HG03159 (cell line): ENCODE data around the gene SNED1.

ENCODE experiments used
- ATAC-seq: cut with Tn5 transposase; IDR thresholded peaks from one replicate; pipeline ENCODE4 v1.9.1; 2021; ENCODE audit warnings: mild to moderate bottlenecking, moderate library complexity; ENCODE audit not compliant: unreplicated experiment

The SNED1 gene

GRCh38 chr2:241003830-241004564 is 5.6 kb downstream of the SNED1 start:
- ATAC-seq = no peak

- ATAC-seq = no peak
Measured at GRCh38 chr2:241005569-241005968, 7.2 kb downstream of the SNED1 start.

GRCh38 chr2:241006412-241006811 is 8.0 kb downstream of the SNED1 start:
- no peak for ATAC-seq

GRCh38 chr2:241007111-241007510 is 8.7 kb downstream of the SNED1 start:
- ATAC-seq = no peak

- no peak for ATAC-seq
Measured at GRCh38 chr2:241007880-241008710, 9.7 kb downstream of the SNED1 start.

GRCh38 chr2:241008711-241009121 is 10.3 kb downstream of the SNED1 start:
- ATAC-seq = no peak

GRCh38 chr2:241009191-241009590 is 10.8 kb downstream of the SNED1 start:
- no peak for ATAC-seq

GRCh38 chr2:241009601-241010530 is 11.4 kb downstream of the SNED1 start:
- no peak for ATAC-seq

GRCh38 chr2:241010531-241011295 is 12.3 kb downstream of the SNED1 start:
- ATAC-seq = no peak

GRCh38 chr2:241011296-241011600 is 12.8 kb downstream of the SNED1 start:
- ATAC-seq = no peak

GRCh38 chr2:241011751-241012510 is 13.5 kb downstream of the SNED1 start:
- no peak for ATAC-seq

GRCh38 chr2:241014224-241014623 is 15.8 kb downstream of the SNED1 start:
- no peak for ATAC-seq

GRCh38 chr2:241014764-241015163 is 16.3 kb downstream of the SNED1 start:
- ATAC-seq = no peak

- no peak for ATAC-seq
Measured at GRCh38 chr2:241015439-241015838, 17.0 kb downstream of the SNED1 start.

GRCh38 chr2:241017228-241017940 is 19.0 kb downstream of the SNED1 start:
- ATAC-seq = no peak

GRCh38 chr2:241018051-241018891 is 19.9 kb downstream of the SNED1 start:
- ATAC-seq = no peak

- ATAC-seq = no peak
Measured at GRCh38 chr2:241019441-241020139, 21.2 kb downstream of the SNED1 start.

GRCh38 chr2:241020201-241020600 is 21.8 kb downstream of the SNED1 start:
- ATAC-seq = no peak
